HG03575 (cell line): ENCODE data around the gene PDZRN3.

Experiments
- ATAC-seq: cut with Tn5 transposase; IDR thresholded peaks from one replicate; pipeline ENCODE4 v1.9.1; 2021; ENCODE audit not compliant: unreplicated experiment, insufficient number of reproducible peaks, low FRiP score; ENCODE audit errors: extremely low read depth

The PDZRN3 gene

DNA sequence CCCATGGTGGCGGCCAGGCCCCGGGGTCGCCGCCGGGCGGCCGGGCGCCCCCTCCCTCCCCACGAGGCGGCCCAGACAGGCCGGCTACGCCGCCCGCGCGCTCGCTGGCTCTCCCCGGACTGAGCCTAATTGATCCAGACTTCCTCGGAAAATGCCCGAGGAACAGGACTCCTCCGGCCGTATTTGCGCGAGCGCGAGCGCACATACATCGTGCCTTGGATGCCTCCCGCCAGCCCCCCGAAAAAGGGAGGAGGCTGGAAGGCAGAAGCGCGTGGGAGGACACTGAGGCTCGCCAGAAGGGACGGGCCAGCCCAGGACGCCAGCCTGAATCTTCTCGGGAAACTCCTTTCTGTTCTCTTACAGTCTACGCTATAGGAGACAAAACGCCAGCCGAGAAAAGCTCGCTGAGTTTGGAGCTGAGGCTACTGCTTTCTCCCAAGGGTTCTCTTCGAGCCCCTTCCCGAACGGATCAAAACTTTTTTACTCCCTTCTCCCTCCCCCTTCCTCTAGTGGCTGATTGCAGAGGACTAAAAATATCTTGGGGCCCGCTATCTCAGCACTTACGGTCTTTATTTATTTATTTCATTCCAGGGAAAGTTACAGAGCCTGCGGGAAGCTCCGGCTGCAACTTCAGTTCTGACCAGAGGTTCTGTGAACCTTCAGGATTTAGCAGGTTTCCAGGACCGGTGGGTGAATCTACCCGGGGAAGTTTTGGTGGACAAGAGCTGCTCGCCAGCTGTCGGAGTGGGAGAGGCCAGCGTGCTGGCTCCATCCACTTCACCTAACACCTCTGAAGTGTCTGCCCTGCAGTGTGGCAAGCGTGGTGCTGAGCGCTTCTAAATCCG, at the start of gene PDZRN3:
TSS of gene PDZRN3 (minus strand) at position 121 of the 845 bp plus-strand sequence.
- ATAC-seq = no peak

DNA sequence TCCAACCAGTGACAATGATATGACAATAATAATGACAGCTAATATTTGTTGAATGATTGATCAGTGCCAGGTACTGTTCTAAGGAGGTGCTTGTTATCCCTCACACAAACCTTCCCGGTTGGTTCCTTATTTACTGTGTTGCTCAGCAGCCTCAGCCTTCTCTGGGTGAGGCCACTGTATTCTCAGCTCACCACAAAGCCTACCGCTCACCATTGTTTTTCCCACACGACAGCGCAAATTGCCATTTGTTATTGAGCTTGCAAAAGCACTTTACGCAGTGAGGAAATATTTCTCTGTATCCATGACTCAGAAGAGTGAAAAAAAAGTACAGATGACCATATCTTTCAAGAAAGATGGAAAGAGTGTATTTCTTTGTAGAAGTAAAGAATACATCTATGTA, 49.5 kb upstream of the PDZRN3 start:
- ATAC-seq = no peak

DNA sequence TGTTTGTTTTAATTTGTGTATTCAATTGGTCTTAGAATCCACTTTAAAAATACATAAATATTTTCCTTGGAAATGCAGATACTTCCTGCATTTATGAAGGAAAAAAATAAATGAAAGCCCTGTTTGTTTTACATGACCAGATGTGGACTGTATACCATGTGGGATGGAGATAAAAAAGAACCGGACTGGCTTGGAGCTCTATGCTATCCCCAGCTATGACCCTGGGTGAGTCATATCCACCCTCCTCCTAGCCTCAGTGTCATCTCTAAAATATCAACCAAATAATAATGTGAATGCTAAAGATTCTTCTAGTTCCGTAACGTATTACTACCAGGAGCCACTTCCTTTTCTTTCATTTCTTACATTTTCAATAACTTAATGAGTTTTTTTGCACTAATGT, 44.5 kb upstream of the PDZRN3 start:
- ATAC-seq = no peak

DNA sequence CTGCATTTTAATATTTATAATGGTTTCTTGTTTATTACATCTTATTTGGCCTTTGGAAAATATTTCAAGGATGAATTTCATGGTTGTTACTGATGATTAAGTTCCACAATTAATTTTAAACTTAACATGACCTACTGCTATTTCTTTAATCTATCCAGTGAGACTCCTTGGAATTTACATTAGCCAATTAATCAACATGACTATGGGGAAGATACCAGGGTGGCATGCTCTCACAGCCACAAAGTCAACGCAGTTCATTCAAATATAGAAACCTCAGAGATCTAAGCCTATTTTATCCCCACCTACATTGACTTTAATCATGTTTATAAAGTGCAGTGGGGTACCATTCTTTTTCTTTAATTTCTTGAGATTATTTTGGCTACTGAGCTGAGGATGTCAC, 43.6 kb upstream of the PDZRN3 start:
- ATAC-seq = no peak

DNA sequence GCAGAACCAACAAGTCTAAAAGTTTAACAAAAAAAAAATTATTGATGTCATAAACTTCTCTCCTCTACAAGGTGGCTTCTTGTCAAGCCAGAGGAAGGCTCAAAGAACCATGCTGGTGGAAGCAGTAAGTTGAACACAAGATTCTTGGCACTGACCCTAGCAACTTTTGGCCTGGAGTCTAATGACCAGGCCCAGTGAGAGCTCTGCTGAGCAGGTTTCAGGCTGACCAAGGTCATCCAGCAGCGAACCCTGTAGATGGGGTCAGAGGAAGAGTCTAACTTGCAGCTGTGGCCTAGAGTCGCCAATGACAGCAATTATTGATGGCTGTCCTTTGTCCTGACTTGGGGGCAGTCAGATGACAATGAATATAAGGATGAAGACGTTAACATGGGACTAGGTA, 43.1 kb upstream of the PDZRN3 start:
- no peak for ATAC-seq

DNA sequence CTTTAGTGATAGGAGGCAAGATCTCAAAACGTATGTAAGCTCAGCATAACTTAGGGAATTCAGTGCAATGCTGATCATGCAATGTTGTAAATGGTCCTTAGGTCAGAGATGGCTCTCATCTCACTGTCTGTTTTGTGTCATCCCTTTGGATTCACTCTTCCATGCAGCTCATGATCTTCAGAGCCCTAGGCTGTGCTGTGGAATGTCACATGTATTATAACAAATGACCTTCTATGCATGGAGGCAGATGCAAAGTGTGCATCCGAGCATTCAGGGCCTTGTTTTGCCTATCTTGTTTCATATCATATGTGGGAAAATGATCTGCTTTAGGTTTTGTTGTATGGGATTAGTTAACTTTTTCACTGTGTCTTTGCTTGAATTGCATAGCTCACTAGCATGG, 40.5 kb upstream of the PDZRN3 start:
- ATAC-seq = no peak

DNA sequence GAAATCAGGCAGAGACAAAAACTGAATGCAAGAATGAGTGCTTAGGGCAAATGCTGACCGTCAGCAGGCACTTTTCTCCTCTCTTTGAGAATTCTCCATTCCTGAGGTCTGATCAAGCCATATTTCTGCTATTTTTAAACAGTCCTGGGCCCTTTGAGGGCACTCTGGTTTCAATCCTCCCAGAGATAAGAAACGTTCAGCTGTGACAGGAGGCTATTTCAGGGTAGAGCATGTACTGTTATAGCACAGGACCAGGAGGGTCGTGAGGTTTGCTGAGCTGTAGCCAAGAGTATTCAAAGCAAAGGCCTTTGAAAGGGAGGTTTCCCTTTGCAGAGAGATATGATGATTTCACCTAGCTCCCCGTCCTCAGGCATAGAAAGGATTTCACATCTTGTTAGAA, 39.6 kb upstream of the PDZRN3 start:
- ATAC-seq = no peak

DNA sequence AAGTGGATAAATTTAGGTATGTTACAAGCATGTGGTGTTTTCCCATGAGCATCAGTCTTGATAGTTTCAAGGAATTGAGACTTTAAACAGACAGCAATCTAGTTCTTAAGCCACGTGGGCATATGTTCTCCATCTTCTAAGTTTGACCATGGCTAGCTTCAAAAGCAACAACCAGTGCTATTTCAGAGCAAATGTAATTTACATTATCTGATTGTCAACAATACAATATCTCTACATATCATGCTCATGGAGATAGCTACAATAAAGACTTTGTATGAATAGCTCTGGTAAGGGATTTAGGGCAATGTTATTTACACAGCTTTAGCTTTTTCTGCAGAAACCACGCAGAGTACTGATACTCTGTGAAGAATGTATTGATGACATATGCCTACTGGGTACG, 38.8 kb upstream of the PDZRN3 start:
- no peak for ATAC-seq

DNA sequence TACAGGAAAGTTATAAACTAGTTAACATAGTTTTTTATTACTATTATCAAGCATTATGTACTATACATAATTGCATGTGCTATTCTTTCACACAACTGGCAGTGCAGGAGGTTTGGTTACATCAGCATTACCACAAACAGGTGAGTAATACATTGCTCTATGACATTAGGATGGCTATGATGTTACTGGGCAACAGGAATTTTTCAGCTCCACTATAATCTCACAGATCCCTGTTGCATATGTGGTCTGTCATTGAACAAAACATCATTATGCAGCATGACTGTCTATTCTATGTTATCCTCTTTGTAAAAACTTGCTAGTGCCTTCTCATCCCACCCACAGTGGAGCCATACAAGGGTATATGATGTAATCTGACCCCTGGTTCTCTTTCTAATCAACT, 36.5 kb upstream of the PDZRN3 start:
- no peak for ATAC-seq

DNA sequence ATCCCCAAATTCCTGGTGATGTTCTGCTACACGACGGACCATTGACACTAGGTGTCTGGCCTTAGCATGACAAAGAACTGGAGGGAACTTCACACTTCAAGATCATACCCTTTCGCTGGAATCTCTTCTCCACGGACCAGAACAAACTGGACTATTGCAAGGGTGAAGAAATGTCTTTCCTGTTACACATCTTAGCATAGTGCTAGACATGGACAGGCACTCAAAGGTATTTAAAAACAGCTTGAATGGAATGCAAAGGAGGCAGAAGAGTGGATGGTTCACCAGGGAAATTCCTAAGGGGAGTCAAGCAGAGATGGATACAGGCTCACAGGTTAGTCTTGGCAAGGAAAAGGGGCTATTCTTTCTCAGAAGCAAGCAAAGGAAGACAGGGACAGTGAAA, 33.5 kb upstream of the PDZRN3 start:
- ATAC-seq = no peak

DNA sequence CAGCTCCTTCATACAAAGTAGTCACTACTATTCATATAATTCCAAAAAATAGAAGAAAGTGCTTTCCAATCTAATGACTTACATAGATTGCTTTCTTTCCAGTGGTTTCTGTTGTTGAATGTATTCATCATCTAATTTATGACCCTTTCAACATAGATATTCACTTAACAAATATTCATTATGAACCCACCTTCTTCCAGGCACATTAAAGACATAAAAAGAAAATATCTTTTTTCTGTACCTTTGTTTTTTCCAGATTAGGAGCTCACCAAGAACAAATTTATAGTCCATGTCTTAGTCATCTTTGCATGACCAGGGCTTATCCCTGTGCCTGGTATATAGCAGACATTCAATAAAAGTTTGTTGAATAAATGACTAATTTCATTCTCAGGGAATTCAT, 32.4 kb upstream of the PDZRN3 start:
- no peak for ATAC-seq

DNA sequence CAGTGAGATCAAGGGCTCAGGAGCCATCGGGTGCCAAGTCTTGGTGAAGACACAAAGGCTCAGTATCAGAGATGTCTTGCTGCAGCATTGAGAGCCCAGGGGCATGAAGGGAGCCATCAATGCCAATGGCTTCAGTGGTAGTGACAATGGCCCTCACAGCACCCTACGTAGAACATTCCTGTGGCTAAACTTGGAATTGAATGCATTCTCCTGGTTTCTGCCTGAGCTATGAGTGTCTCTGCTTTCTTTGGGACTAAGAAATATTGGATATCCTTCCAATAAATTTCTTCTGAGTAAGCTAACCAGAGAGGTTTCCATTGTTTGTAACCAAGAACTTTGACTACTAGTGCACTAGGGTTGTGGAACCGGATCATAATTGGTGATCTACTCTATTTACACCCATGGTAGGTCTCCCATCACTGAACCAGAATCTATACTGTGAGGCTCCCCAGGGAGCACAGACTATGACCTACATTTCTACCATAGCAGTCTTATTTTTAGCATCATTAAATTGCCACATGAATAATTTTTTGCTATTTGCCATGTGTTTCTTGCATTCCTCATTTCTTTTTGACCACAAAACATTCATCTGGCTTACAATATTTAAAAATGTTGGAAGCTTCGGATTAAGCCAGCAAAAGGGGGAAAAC, 31.6 kb upstream of the PDZRN3 start:
- no peak for ATAC-seq

DNA sequence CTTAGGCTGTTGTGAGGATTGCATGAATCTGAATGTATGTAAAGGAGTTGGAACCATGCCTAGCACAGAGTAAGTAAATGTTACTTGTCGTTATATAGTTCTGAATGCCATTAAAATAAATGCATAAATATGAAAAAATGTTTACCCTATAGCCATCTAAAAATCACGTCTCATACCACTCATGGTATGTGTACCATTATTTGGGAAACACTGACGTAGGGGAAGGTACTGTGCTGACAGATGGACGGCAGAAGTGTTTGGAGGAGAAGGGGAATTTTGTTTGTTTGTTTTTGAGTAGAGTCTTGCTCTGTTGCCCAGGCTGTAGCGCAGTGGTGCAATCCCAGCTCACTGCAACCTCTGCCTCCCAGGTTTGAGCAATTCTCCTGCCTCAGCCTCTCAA, 30.5 kb upstream of the PDZRN3 start:
- ATAC-seq = no peak

DNA sequence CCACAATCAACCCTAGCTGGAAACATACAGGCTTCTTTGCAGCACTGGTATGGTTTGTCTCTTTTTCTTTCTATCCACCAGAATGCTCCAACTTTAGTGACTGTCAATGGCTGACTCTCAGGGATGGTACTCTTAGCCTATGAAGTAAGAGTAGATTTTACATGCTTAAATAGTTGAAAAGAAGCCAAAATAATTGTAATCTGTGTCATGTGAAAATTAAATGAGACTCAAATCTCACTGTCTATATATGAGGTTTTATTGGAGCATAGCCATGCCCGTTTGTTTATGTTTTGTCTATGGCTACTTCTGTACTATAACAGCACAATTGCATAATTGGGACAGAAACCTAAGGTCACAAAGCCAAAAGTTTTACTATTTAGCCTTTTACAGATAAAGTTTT, 29.1 kb upstream of the PDZRN3 start:
- no peak for ATAC-seq

DNA sequence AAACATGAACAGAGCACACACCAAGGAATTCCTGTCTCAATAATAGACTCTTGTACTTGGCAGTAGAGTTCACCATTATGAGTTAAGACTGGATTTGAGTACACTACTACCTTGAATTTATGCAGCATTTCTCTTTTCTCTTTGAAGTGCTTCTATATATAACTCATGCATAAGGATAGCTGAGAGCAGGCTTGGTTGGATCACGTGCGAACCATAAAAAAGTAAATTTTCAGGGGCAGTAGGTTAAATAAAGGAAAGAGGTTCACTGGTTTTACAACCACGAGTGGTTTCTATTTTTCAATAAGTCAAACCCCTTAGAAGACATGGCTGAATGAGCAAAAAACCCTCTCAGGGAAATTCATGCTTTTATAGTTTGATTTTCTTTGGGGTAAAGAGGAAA, 28.6 kb upstream of the PDZRN3 start:
- no peak for ATAC-seq

DNA sequence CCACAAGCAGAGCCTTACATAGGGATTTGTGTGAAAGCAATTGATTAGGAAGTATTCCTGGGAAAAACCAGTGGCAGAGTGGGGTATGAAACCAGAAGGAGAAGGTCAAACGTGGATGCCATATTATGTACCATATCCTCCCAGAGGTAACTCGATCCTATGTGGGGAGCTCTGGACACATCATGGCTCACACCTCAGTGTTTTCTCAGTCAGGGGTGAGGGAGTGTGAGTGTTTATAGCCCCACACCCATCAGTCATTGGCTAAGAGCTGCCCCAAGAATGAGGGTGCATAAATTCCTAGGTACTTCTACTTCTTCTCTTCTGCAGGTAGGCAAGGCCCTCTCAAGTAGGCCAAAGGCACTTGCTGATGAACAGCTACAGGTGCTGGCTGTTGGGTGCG, 28.2 kb upstream of the PDZRN3 start:
- no peak for ATAC-seq

DNA sequence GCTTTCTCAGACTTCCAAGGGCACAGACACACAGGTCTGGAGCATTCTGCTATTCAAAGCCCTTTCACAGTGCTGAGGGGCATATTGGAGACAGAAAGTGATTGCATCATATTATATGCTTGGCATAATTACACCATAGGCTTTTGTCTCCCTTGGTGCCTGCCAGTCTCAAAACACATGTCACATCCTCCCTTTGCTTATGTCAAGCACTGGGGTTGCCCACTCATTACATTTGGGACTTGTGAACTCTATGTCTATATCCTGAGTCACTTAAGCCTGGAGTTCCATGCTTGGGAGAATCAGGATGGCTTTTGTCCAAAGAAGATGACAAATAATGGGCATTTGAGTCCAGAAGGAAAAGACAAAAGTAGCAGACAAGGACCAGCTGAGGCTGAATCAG, 12.3 kb upstream of the PDZRN3 start:
- no peak for ATAC-seq

DNA sequence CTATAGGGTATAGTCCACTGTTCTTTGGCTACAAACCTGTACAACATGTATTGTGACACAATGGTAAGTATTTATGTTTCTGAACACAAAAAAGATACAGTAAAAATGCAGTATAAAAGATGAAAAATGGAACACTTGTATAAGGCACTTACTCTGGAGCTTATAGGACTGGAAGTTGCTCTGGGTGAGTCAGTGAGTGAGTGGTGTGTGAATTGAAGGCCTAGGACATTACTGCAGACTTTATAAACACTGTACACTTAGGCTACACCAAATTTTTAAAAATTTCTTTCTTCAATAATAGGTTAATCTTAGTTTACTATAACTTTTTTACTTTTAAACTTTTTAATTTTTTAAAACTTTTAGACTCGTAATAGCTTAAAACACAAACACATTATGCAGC, 10.5 kb upstream of the PDZRN3 start:
- no peak for ATAC-seq

DNA sequence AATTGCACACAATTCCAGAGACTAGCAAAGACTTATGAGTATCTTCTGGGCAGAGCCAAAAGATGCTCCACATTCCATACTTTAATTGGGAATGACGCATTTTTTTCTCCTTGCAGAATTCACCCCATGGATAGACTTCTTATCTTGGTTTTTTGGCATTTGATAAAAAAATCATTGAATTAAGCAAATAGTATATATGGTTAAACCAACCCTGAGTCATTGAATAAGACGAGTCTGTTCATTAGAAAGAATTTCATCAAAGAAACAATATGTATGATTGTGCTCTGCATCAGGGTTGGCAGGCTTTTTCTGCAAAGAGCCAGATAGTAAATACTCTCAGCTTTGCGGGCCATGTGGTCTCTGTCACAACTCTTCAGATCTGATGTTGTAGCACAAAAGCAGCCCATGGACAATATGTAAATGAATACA, 9.2 kb upstream of the PDZRN3 start:
- no peak for ATAC-seq

DNA sequence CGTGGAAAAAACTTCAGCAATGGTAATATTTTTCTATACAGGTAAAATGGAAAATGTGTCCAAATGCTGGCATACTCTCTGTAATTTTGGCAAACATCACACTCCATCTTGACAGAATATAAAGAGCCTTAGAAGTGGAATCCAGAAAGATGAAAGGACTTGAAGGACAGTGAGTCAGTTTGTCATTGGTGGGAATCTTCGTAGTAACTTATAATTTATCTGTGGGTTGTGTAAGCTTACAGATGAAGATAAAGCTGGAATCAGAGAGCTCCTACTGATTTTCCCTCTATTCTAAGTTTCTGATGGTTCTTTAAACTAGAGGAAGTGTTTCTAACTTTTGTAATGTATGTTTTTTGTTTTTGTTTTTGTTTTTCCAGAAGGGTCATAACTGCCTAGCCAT, 8.7 kb upstream of the PDZRN3 start:
- no peak for ATAC-seq

DNA sequence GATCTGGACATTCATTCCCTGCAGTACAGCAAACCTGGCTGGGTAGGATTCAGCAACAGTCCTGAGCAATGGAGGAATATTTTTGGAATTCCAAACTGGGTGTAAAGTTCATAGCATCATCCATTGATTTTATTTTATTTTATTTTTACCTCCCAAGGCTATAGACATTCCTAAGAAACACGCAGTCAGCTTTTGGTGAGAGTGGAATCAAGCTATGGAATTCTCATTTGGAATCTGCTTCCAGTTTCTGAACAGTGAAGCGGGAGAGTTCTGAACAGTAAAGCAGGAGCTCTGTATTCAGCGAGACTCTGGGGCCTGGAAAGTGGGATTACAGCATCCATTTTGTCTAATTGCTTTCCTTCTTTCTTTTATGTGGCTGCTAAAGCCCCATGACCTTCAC, 1.4 kb upstream of the PDZRN3 start:
- no peak for ATAC-seq
